Globus pallidus (tissue), 1 donor: ENCODE results near the gene MRPL12.
"Not testable (repeated sequence)": the region's sequence is repeated elsewhere in the genome, so short reads cannot be mapped to it uniquely, and the experiment has no call there.

ENCODE experiments used
- DNase-seq: peaks from one replicate; pipeline ENCODE4 v3.0.0-alpha.2; 2015; ENCODE audit warnings: low spot score

Gene MRPL12

DNA sequence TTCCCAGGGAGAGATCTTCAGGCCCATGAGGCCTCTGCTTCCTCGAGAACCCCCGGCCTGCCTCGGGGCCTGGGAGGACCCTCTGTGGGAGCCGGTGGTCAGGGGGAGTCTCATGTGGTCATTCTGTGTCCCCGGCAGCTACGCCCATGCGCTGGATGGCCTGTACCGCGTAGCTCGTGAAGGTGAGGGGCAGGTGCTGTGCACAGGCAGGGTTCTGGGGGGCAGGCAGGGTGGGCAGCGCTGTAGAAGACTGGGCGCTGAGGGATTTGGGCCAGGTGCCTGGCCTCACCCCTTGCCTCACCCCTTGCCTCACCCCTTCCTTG lies 13.5 kb downstream of the MRPL12 start:
- no peak for DNase-seq

- DNase-seq, result no peak
Measured at GRCh38 chr17:81717049-81717765, 14.0 kb downstream of the MRPL12 start.

DNA sequence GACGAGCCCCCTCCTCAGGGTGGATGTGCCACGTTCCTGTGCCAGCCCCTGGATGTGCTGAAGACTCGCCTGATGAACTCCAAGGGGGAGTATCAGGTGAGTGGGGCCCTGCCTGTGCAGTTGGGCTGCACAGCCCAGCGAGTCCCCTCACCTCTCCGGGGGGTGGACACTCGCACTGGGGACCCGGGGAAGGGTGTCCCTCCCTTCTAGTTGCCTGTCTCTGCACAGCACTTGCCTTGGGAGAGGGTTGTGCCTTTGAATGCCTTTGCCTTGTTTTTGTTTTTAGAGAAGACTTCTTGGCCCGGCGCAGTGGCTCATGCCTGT lies 14.6 kb downstream of the MRPL12 start:
- DNase-seq, result no peak

- peak; percentile 42 for DNase-seq
Measured at GRCh38 chr17:81719410-81720266, 16.5 kb downstream of the MRPL12 start.

DNA sequence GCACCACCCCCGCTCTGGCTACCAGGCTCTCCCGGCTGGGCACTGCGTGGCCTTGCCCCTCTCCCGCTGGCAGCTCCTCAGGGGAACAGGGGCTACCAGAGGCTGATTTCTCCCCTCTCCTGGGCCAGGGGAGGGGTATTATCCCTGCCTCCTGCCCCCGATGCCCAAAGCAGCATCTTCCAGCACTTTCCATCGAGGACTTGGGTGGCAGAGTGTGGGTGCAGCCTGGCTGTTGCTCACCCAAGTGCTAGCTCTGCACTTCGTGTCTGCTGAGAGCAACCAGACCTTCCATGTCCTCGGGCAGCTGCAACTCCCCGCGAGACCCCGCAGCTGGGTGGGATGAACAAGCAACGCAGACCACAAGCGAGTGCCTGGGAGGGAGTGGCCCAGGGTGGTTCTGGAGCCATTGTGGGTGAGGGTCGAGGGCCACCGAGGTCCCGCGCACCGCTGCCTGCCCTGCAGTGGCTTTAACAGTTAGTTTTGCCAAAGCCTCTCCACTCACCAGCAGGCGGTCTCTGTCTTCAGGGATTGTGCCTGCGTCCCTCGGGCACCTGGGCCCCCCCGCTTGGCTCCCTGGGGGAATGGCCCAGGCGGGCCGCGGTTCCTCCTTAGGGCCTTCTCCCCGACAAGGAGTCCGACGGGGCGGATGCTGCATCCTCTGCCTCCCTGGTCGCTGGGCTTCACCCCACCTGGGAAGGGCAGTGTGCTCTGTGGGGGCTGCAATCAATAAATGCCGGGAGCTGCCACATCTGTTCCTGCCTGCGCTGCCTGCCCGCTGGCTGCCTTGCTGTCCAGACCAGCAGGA lies 17.3 kb downstream of the MRPL12 start:
- DNase-seq, result no peak

DNA sequence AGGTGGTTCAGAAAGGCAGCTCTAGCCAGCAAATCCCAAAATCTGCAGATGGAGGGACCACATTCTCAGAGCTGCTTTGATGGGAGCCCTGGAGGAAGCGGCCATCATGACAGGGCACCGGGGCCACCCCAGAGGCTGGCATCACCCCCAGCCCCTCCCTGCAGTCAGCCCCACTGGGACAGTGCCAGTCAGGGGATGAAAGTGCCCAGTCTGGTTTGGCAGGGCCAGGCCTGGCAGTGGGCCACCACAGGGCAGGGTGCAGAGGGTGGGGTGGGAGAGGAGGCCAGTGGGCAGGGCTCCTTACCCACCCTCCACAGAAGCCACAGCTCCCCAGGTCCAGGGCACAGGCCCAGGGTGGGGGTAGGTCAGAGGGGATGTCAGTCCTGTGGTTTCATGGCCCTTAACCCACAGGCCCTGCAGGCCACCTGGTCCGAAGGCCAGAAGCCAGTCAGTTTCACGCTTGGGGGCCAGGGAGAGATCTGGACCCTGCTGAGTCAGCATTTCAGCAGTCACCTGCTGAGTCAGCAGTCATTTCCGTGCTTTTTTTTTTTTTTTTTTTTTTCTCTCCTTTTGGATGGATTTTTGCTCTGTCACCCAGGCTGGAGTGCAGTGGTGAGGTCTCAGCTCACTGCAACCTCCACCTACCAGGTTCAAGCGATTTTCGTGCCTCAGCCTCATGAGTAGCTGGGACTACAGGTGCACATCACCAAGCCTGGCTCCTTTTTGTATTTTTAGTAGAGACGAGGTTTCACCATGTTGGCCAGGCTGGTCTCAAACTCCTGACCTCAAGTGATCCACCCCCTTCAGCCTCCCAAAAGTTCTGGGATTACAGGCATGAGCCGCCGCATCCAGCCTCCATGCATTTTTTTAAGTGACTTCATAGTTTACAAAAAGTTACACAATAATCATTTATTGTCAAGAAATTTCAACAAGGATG lies 19.3 kb downstream of the MRPL12 start:
- no peak for DNase-seq

- DNase-seq, result no peak
Measured at GRCh38 chr17:81723651-81724209, 20.6 kb downstream of the MRPL12 start.

- no peak for DNase-seq
Measured at GRCh38 chr17:81725439-81725838, 22.3 kb downstream of the MRPL12 start.

DNA sequence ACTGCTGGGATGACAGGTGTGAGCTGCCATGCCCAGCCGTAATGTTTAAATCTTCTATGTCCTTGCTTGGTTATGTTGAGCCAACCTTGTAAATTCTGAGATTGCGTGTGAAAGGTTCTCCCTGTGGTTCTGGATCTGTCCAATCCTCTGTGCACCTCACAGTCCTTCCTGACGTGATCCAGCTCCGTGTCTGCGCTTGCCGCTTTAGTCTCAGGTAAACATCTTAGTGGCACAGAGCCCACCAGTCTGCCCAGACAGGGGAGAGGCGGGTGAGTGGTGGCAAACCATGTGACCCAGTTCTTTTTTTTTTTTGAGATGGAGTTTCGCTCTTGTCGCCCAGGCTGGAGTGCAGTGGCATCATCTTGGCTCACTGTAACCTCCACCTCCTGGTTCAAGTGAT lies 22.8 kb downstream of the MRPL12 start:
- no peak for DNase-seq

- DNase-seq, result no peak
Measured at GRCh38 chr17:81727324-81728031, 24.3 kb downstream of the MRPL12 start.

- peak; percentile 73 for DNase-seq
Measured at GRCh38 chr17:81733507-81734404, 30.6 kb downstream of the MRPL12 start.

GRCh38 chr17:81734405-81735263 lies 31.5 kb downstream of the MRPL12 start:
- DNase-seq, result no peak

DNA sequence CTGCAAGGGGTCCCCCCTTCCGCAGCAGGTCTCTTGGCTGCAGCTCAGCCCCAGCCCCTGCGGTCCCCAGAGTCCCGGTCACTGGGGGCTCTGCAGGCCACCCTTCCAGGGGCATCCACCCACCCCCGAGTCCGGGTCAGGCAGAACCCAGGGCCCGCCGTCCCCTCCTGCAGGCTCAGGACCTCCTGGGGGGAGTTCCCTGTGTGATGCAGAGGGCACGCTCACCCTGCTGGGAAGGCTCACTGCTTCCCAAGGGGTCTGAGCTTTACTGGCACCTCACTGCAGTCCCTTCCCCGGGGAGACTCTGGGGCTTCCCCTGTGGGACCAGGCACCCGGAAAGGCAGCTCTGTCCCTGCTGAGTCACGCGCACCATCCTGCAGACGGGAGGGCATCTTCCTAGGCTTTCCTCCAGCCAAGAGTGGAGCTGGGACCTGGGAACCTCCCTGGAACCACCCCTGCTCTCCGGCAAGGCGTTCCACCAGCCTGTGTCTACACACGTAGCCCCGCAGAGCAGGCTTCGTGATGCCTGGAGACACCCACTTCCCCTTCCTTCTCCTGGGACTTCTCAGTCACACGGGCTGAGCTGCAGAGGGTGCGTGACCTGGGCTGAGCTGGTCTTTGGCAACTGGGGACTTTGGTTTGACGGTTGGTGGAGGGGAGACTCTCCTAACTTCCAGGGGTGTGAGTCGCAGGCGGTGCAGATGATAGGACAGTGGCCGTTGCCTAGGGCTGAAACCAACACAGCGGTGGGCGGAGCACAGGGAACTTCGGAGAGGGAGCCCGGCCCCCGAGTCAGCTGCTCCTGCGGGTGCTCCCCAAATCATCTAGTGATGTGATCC lies 32.3 kb downstream of the MRPL12 start:
- no peak for DNase-seq

DNA sequence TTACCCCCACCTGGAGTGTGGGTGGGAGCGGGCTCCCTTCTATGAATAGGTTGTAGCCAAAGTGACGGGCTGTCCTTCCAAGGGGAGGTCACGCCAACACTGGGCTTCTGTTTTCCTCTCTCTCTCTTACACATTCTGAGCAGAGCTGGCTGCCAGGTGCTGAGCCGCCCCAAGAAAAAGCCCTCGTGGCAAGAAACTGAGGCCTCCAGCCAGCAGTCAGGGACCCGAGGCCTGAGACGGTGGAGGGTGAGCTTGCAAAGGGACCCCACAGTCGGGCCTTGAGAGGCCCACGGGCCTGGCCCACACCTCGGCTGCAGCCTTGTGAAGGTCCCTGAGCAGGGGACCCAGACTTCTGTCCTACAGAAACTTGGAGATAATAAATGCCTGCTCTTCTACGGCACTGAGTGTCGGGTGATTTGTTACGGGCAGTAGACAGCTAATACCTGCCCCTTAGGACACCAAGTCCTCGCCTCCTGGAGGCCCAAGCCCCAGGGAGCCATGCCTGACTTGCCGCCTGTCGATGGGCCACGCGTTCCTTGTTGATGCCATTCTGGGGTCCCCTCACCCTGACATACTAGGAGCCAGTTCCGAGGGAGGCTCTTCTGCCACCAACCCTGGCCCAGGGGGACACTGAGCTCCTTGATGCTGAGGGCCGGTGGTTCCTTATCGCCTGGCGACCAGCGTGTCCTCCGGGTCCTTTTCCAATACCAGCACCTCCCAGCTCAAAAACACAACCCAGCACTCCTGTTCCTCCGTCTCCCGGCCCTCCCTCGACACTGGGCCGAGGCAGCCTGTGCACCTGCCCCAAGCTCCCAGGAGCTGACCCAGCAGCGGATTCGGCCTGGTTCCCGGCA lies 35.0 kb downstream of the MRPL12 start:
- DNase-seq, result no peak

- no peak for DNase-seq
Measured at GRCh38 chr17:81738801-81739393, 35.7 kb downstream of the MRPL12 start.

- not testable (repeated sequence) for DNase-seq
Measured at GRCh38 chr17:81739593-81739992, 36.4 kb downstream of the MRPL12 start.
